Muscle of back (tissue), 11 donors: ENCODE measurements around the gene OBP2A. TPM values are rescaled to one million over a fixed set of nuclear protein-coding genes. Genes with fewer than 3 reads are reported as not detected.

Experiments
- DNase-seq, 3 donors: peaks; one replicate each; pipeline versions ENCODE4 v3.0.0 to v3.0.0-alpha.2; 2013
- polyA plus RNA-seq, 10 donors: library from polyadenylated mRNA; unstranded; fragments of 120-200 nt; gene quantifications; one replicate each; pipeline ENCODE4 v1.2.1, GENCODE V29; 2013; ENCODE audit not compliant: insufficient read length in 10 of 10

OBP2A gene
- polyA plus RNA-seq, 10 donors = not detected

GRCh38 chr9:135551456-135551855 is 5.5 kb downstream of the OBP2A start:
- no peak for DNase-seq

GRCh38 chr9:135552021-135552697 is 6.2 kb downstream of the OBP2A start:
- DNase-seq = no peak

DNA sequence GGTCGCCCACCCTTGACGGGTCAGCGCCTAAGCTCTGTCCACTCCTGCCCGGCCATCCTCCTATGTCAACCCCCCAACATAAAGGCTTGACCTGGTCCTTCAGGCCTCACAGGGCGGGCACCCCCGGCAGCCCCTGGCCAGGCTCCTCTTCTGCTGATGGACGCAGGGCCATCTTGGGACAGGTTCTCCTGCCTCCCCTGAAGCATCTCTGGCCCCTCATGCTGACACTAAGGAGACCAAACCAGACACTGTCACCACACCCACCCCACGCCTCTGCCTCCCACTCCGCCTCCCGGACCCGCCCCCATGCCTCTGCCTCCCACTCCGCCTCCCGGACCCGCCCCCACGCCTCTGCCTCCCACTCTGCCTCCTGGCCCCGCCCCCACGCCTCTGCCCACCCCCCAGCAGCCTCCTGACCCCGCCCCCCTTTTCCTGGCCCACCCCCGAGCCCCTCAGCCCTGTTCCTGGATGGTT is 6.8 kb downstream of the OBP2A start:
- no peak for DNase-seq

DNA sequence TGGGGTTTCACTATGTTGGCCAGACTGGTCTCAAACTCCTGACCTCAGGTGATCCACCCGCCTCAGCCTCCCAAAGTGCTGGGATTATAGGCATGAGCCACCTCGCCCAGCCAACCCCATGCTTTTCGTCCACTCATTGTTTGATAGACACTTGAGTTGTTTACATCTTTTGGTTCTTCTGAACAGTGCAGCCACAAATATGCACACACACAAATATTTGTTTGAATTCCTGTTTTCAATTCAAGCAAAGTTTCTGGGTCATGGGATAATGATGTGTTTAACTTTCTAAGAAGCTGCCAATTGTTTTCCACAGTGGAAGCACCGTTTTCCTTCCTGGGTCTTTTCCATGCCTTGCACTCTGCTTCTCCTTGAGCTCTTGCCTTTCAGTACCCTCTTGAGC is 8.8 kb downstream of the OBP2A start:
- no peak for DNase-seq

DNA sequence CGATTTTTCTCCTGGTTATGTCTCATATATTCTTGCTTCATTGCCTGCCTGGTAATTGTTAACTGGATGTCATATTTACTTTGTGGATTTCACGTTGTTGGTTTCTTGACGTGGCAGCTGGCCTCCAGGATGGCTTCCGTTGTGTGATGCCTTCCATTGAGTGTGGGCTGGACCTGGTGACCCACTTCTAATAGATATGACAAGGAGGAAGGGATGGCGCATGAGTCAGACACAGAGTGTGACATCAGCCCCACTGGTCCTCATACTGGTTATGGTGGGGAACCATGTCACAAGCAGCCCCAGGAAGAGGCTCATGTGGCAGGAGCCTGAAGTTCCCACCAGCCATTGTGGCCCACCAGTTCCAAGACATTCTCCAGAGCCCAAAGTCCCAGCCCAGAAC is 9.3 kb downstream of the OBP2A start:
- DNase-seq = no peak

GRCh38 chr9:135555910-135556309 is 10.0 kb downstream of the OBP2A start:
- no peak for DNase-seq

GRCh38 chr9:135559606-135560005 is 13.7 kb downstream of the OBP2A start:
- no peak for DNase-seq

DNA sequence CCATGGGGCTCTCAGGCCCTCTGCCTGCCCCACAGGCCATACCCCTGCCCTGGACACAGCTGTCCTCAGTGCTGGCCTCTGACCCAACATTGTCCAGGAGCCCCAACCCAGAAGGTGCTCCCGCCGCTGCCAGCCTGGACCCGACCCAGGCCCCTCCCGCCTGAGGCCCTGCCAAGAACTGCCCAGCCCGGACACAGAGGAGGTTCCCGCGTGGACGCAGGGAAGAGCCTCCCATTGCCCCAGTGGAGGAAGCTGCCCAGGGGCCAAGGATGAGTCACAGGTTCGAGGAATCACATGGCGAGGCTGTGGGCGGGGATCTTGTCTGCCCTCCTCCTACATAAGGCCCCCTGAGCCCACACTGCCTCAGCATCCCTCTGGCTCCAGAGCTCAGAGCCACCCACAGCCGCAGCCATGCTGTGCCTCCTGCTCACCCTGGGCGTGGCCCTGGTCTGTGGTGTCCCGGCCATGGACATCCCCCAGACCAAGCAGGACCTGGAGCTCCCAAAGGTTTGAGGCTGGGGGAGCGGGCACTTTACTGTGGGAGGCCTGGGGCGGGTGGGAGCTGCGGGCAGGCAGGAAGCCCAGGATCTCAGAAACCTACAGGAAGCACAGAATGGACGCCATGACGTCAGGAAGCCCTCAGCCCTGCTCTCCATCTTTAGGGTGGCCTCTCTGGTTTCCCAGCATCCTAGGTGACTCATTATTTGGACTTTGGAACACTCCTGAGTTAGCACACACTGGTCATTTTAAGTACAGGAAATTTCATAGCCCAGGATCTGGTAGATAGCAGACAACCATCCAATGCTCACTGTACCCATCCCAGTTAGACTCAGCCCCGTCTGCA is 15.7 kb downstream of the OBP2A start, which contains the start of gene PAEP:
TSS of gene PAEP (plus strand) at position 366 of the 844 bp plus-strand sequence.
- DNase-seq = no peak

DNA sequence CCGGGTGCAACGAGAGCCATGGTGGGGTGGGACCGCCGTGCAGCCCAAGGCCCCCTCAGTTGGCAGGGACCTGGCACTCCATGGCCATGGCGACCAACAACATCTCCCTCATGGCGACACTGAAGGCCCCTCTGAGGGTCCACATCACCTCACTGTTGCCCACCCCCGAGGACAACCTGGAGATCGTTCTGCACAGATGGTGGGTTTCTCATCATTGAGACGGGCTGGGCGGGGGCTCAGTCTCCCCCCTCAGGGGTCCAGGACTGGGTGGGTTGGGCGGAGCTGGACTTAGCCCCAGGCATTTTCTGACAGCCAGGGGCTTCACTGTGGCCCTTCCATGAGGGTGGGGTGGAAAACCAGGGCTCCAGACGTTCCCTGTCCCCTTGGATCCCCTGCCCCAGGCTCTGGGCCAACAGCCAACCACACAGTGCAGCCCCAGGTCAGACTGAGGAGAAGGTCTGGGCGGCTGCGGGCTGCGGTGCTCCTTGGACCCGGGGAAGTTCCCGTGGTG is 16.4 kb downstream of the OBP2A start:
- DNase-seq = no peak

GRCh38 chr9:135563039-135563476 is 17.1 kb downstream of the OBP2A start:
- no peak for DNase-seq

DNA sequence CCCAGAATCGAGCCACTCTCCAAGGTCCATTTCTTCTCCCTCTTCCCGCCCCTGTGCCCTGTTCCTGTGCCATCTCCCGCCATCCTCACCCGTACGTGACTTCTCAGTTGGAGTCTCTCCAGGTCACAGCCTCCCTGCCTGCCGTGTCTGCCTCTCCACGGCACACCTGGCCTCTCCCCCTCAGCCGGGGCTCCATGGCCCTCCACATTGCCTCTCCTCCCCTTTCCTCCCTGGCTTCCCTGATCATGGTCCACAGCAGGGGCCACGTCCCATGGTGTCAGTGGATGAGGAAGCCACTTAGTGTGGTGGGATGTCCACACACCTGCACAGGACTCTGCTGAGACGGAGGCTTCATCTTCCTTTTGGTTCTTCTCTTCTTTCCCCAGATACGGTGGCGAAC is 17.9 kb downstream of the OBP2A start:
- DNase-seq = no peak

GRCh38 chr9:135565141-135565628 is 19.3 kb downstream of the OBP2A start:
- no peak for DNase-seq

GRCh38 chr9:135565636-135566035 is 19.7 kb downstream of the OBP2A start:
- no peak for DNase-seq

GRCh38 chr9:135566552-135566951 is 20.6 kb downstream of the OBP2A start:
- DNase-seq = no peak

DNA sequence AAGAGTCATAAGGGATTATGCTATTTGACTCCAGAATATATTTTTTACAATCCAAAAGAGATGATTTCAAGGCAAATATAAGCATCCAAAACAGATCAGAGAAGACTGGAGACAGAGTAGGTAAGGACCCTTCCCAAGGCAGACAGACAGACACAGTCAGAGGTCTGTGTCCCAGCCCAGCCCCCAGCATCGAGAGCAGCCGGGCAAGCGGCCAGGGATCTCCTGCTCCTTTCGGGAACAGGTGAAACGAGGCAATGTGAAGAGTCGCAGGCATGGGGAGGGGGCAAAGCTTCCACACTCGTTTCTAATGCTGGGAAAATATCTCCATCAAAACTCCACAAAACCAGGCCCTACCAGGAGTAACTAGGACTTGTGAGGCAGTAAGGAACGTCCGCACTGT is 21.4 kb downstream of the OBP2A start:
- DNase-seq = no peak

DNA sequence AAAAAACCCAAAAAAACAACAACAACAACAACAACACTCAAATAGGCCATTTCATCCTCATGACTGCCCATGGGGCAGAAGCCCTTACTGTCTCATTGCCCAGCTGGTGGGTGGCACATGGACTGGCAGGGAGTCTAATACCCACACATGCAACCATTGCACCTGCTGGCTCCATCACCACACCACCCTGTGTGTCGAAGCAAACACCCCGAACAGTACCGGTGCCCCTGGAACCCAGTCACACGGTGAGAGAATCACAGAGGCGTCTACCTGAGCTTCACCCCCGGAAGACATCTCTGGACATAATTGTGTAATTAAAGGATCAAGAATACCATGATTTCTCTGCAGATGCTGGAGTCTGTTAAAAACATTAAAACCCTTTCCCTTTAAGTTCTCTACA is 22.1 kb downstream of the OBP2A start:
- DNase-seq = no peak

DNA sequence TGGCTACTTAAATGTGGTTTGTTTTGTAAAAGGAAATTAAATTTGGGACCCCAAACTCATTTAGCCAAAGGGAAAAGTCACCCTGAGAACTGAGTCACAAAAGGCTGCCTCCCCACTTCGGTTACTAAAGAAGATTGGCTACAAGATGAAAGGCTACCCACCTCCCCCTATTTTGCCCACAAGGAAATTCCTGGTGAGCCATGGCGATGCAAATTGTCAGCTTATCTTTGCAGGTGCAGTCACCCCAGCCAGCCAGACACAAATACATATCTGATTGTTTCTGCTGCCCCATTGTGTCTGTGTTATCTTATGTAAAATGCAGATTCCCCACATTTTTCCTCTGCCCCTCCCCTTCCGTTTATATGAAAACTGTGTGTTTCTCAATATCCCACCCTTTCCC is 24.5 kb downstream of the OBP2A start:
- no peak for DNase-seq

- DNase-seq = no peak
These were observed 26.3 kb downstream of the OBP2A start for GRCh38 chr9:135572233-135572632.

- DNase-seq = no peak
These were observed 27.2 kb downstream of the OBP2A start for GRCh38 chr9:135573124-135573523.

GRCh38 chr9:135574331-135574730 is 28.4 kb downstream of the OBP2A start:
- DNase-seq = no peak

DNA sequence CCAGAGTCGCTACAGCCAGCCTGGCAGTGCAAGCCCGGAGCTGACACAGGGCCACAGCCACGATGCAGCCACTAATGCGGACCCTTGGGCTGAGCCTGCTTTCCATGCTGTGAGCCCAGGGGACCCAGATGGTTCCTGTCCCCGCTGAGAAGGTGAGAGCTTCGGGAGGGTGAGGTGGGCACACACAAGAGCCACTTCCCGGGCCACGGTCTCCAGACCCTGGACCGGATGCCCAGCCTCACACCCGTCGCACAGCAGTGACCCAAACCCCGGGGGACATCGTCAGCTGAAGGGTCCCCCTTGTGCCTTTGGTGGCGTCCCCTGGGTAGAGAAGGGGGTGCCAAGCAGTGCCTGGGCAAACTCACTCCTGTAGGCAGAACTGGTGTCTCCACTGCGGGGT is 29.0 kb downstream of the OBP2A start:
- no peak for DNase-seq

GRCh38 chr9:135575995-135576631 is 30.2 kb downstream of the OBP2A start:
- no peak for DNase-seq
